ENCODE data around the gene CNTN1.
"Not testable (repeated sequence)": the region's sequence is repeated elsewhere in the genome, so short reads cannot be mapped to it uniquely, and the experiment has no call there.

The CNTN1 gene

GRCh38 chr12:41073633-41074472, 381.6 kb downstream of the CNTN1 start:
- no peak for DNase-seq
- no peak for TF ChIP-seq CTCF (IDR thresholded peaks at IDR 0.05; ENCODE audit: low read depth, low read length)
- no peak overlapping the region for H3K4me3 ChIP-seq (ENCODE audit: low read depth, low read length)
- no peaks in the 10 kb centered on the region for H3K4me1 ChIP-seq
- no peaks in the 10 kb centered on the region for H3K27me3 ChIP-seq
- H3K9me3 ChIP-seq, result no peaks in the 10 kb centered on the region
- no peaks in the 10 kb centered on the region for H3K36me3 ChIP-seq

GRCh38 chr12:41074473-41074769, 382.2 kb downstream of the CNTN1 start:
- H3K27me3 ChIP-seq, result no peaks in the 10 kb centered on the region
- DNase-seq, result no peak
- no peak overlapping the region for H3K4me3 ChIP-seq (ENCODE audit: low read depth, low read length)
- TF ChIP-seq CTCF (IDR thresholded peaks at IDR 0.05; ENCODE audit: low read depth, low read length), result no peak
- H3K9me3 ChIP-seq, result no peaks in the 10 kb centered on the region
- H3K36me3 ChIP-seq, result no peaks in the 10 kb centered on the region
- no peaks in the 10 kb centered on the region for H3K4me1 ChIP-seq

GRCh38 chr12:41076114-41076513, 383.9 kb downstream of the CNTN1 start:
- no peak for TF ChIP-seq CTCF (IDR thresholded peaks at IDR 0.05; ENCODE audit: low read depth, low read length)
- Histone ChIP-seq H3K4me1 (no peaks in the 10 kb centered on the region), H3K27me3 (no peaks in the 10 kb centered on the region), H3K9me3 (no peaks in the 10 kb centered on the region), H3K4me3 (ENCODE audit: low read depth, low read length) (no peak overlapping the region), H3K36me3 (no peaks in the 10 kb centered on the region)
- DNase-seq, result no peak

- H3K9me3 ChIP-seq; H3K27me3 ChIP-seq; H3K36me3 ChIP-seq; DNase-seq; H3K4me1 ChIP-seq; H3K4me3 ChIP-seq (ENCODE audit: low read depth, low read length): not testable (repeated sequence)
These were observed 389.0 kb downstream of the CNTN1 start for GRCh38 chr12:41081241-41081640.

GRCh38 chr12:41089438-41089837, 397.2 kb downstream of the CNTN1 start:
- DNase-seq, result no peak
- Histone ChIP-seq H3K9me3 (no peaks in the 10 kb centered on the region), H3K4me3 (ENCODE audit: low read depth, low read length) (no peak overlapping the region), H3K4me1 (no peaks in the 10 kb centered on the region), H3K27me3 (no peaks in the 10 kb centered on the region), H3K36me3 (no peaks in the 10 kb centered on the region)
- no peak for TF ChIP-seq CTCF (IDR thresholded peaks at IDR 0.05; ENCODE audit: low read depth, low read length)

GRCh38 chr12:41092115-41092514, 399.9 kb downstream of the CNTN1 start:
- no peaks in the 10 kb centered on the region for H3K27me3 ChIP-seq
- no peak for TF ChIP-seq CTCF (IDR thresholded peaks at IDR 0.05; ENCODE audit: low read depth, low read length)
- H3K4me3 ChIP-seq (ENCODE audit: low read depth, low read length), result no peak overlapping the region
- no peaks in the 10 kb centered on the region for H3K36me3 ChIP-seq
- no peaks in the 10 kb centered on the region for H3K9me3 ChIP-seq
- no peaks in the 10 kb centered on the region for H3K4me1 ChIP-seq
- DNase-seq, result no peak
